ENCODE results near the gene FNDC5. TPM values are rescaled to one million over a fixed set of nuclear protein-coding genes. Genes with fewer than 3 reads are reported as not detected.

The FNDC5 gene
- total RNA-seq, 1 experiment from 2014 or later = 2.6 TPM

DNA sequence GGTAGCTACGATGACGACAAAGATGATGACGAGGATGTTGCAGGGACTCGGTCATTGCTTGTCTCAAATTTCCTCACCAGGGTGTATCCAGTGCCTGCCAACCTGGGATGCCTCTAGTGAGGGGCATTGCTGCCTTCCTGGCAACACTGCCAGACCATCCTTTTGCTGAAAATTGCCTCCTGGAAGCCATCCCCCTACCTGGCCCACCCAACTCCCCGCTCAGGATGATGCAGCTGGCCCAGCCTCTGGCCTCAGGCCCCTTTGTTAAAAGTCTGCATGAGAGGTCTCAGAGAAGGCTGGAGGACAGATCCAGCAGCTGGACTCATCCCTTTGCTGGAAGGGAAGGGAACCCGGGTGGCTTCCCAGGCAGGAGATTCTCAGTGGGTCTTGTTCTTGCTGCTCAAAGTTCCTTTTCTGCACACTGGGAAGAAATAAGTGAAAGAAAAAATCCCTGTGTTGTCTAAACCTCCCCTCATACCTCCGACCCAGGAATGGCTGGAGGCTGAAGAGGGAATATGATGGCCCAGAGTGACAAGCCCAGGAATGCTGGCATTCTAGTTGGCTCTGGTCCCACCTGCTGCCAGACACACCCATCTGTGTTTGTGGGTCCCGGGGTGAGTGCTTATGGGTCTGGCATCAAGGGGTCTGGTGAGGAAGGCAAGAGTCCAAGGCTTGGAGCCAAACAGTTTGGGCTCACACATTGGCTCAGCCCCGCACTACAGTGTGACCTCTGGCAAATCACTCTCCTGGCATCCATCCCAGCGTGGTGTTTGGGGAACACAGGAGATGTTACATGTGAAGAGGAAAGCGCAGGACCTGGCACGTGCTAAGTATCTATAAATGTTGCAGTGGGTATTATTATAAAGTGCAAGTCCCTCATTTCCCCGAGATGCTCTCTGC lies 6.7 kb upstream of the FNDC5 start:
- ChIA-PET CTCF (no interaction called here), POLR2A (interaction anchor here (0.6 kb wide), 1 partner anchor 53 kb away, joined by 6 read pairs; no protein-coding TSS in a partner anchor)
- Histone ChIP-seq H3K9me3 (ENCODE audit: control insufficient read depth, insufficient read depth, low read depth, low read length) (no peaks in the 10 kb centered on the region), H3K27ac (ENCODE audit: low read length) (no peak overlapping the region), H3K4me1 (ENCODE audit: control insufficient read depth, insufficient read depth, low read length) (peaks cover 6% of the 10 kb centered on the region), H3K4me3 (ENCODE audit: low read depth in 2 of 2, low read length in 2 of 2) (no peak overlapping the region), H3K36me3 (ENCODE audit: control insufficient read depth, insufficient read depth, low read length) (no peaks in the 10 kb centered on the region), H3K27me3 (ENCODE audit: control insufficient read depth, insufficient read depth, low read length) (peaks cover 4% of the 10 kb centered on the region)
- no TSS peak for BruUV-seq (replicated peaks)
- intact Hi-C loops (cut with micrococcal nuclease; ENCODE audit: unreplicated experiment) = loop anchor here (10.0 kb wide), 2 partner anchors 207 to 433 kb away; partner anchors contain the start of gene AZIN2
- TF ChIP-seq CTCF (IDR thresholded peaks at IDR 0.05) = no peak
- TF ChIP-seq TCF7L2 (IDR thresholded peaks at IDR 0.05; ENCODE audit: low read depth, low read length) = no peak
- DNase-seq (ENCODE audit: low read depth, low spot score) = no peak
- no peak for ATAC-seq
- in situ Hi-C loops (cut with HindIII; ENCODE audit: low pct_unique_long_range_greater_than_20kb, low sequenced_read_pairs) = no loop called here

GRCh38 chr1:32876341-32877210 lies 5.9 kb upstream of the FNDC5 start:
- H3K27ac ChIP-seq (ENCODE audit: low read length) = no peak overlapping the region

More at GRCh38 chr1:32876341-32877210, 5.9 kb upstream of the FNDC5 start:
- Histone ChIP-seq H3K9me3 (ENCODE audit: control insufficient read depth, insufficient read depth, low read depth, low read length) (no peaks in the 10 kb centered on the region), H3K4me3 (ENCODE audit: low read depth in 2 of 2, low read length in 2 of 2) (no peak overlapping the region), H3K36me3 (ENCODE audit: control insufficient read depth, insufficient read depth, low read length) (no peaks in the 10 kb centered on the region), H3K4me1 (ENCODE audit: control insufficient read depth, insufficient read depth, low read length) (peaks cover 4% of the 10 kb centered on the region), H3K27me3 (ENCODE audit: control insufficient read depth, insufficient read depth, low read length) (peaks cover 4% of the 10 kb centered on the region)
- TF ChIP-seq TCF7L2 (IDR thresholded peaks at IDR 0.05; ENCODE audit: low read depth, low read length) (no peak), REST (IDR thresholded peaks at IDR 0.05; ENCODE audit: insufficient read depth in 1 of 2, low read depth in 2 of 2, low read length in 1 of 2) (peak in 1 of 2 experiments; percentile 72; a peak in 1 of 4 replicates), CTCF (IDR thresholded peaks at IDR 0.05) (peak; percentile 97), SIN3A (IDR thresholded peaks at IDR 0.05; ENCODE audit: borderline replicate concordance, insufficient read depth, low read depth, low read length) (no peak)
- in situ Hi-C loops (cut with HindIII; ENCODE audit: low pct_unique_long_range_greater_than_20kb, low sequenced_read_pairs) (no loop called here), intact Hi-C loops (cut with micrococcal nuclease; ENCODE audit: unreplicated experiment) (loop anchor here (10.0 kb wide), 2 partner anchors 208 to 432 kb away; partner anchors contain the start of gene AZIN2)
- peak; percentile 71 for ATAC-seq
- BruUV-seq (replicated peaks) = no TSS peak
- CTCF ChIA-PET = interaction anchor here (0.6 to 1.0 kb wide), 4 partner anchors 57 to 210 kb away, joined by 3 to 9 read pairs (median 6); no protein-coding TSS in a partner anchor
- POLR2A ChIA-PET = interaction anchor here (0.6 kb wide), 3 partner anchors 52 to 299 kb away, joined by 4 to 6 read pairs (median 4); no protein-coding TSS in a partner anchor
- DNase-seq (ENCODE audit: low read depth, low spot score) = peak; percentile 35

Measured in Panc1 (cell line).